ENCODE measurements around the gene HUWE1.

GRCh38 chrX:53674581-53674980 is 11.9 kb downstream of the HUWE1 start:
- TF ChIP-seq, protein P1, sequence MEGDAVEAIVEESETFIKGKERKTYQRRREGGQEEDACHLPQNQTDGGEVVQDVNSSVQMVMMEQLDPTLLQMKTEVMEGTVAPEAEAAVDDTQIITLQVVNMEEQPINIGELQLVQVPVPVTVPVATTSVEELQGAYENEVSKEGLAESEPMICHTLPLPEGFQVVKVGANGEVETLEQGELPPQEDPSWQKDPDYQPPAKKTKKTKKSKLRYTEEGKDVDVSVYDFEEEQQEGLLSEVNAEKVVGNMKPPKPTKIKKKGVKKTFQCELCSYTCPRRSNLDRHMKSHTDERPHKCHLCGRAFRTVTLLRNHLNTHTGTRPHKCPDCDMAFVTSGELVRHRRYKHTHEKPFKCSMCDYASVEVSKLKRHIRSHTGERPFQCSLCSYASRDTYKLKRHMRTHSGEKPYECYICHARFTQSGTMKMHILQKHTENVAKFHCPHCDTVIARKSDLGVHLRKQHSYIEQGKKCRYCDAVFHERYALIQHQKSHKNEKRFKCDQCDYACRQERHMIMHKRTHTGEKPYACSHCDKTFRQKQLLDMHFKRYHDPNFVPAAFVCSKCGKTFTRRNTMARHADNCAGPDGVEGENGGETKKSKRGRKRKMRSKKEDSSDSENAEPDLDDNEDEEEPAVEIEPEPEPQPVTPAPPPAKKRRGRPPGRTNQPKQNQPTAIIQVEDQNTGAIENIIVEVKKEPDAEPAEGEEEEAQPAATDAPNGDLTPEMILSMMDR (IDR thresholded peaks at IDR 0.05), result no peak
- TF ChIP-seq RFX5 (IDR thresholded peaks at IDR 0.05) (no peak), POLR2A (IDR thresholded peaks at IDR 0.05; ENCODE audit: low read length) (no peak), RAD21 (conservative IDR thresholded peaks at IDR 0.05 in 1 of 2, IDR thresholded peaks at IDR 0.05 in 1 of 2) (no peak), SMC3 (IDR thresholded peaks at IDR 0.05) (no peak), EHF (CRISPR knock-in tag; IDR thresholded peaks at IDR 0.05) (no peak), BCL3 (IDR thresholded peaks at IDR 0.05) (no peak), KDM5A (IDR thresholded peaks at IDR 0.05) (no peak), CEBPB (IDR thresholded peaks at IDR 0.05) (no peak), RCOR1 (IDR thresholded peaks at IDR 0.05; ENCODE audit: low read depth, low read length) (no peak), USF2 (IDR thresholded peaks at IDR 0.05) (no peak), PHF8 (IDR thresholded peaks at IDR 0.05; ENCODE audit: borderline replicate concordance, low read depth) (no peak)
- TF ChIP-seq, protein P2, sequence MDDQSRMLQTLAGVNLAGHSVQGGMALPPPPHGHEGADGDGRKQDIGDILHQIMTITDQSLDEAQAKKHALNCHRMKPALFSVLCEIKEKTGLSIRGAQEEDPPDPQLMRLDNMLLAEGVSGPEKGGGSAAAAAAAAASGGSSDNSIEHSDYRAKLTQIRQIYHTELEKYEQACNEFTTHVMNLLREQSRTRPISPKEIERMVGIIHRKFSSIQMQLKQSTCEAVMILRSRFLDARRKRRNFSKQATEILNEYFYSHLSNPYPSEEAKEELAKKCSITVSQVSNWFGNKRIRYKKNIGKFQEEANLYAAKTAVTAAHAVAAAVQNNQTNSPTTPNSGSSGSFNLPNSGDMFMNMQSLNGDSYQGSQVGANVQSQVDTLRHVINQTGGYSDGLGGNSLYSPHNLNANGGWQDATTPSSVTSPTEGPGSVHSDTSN (IDR thresholded peaks at IDR 0.05), result no peak
- TF ChIP-seq, protein P3, sequence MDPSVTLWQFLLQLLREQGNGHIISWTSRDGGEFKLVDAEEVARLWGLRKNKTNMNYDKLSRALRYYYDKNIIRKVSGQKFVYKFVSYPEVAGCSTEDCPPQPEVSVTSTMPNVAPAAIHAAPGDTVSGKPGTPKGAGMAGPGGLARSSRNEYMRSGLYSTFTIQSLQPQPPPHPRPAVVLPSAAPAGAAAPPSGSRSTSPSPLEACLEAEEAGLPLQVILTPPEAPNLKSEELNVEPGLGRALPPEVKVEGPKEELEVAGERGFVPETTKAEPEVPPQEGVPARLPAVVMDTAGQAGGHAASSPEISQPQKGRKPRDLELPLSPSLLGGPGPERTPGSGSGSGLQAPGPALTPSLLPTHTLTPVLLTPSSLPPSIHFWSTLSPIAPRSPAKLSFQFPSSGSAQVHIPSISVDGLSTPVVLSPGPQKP (IDR thresholded peaks at IDR 0.05; ENCODE audit: low read depth, low read length), result no peak
